Germinal center (tissue), 1 donor: ENCODE results near the gene SDS.

ENCODE experiments used
- DNase-seq: peaks from one replicate; pipeline ENCODE4 v3.0.0; 2012; ENCODE audit warnings: mixed read lengths, low spot score

SDS gene

GRCh38 chr12:113398346-113399290, 5.1 kb downstream of the SDS start:
- DNase-seq, result no peak

GRCh38 chr12:113397497-113398197, 6.0 kb downstream of the SDS start:
- DNase-seq, result no peak

- no peak for DNase-seq
Measured at GRCh38 chr12:113396828-113397496, 6.7 kb downstream of the SDS start.

- DNase-seq, result no peak
Measured at GRCh38 chr12:113396200-113396599, 7.5 kb downstream of the SDS start.

GRCh38 chr12:113395119-113395518, 8.6 kb downstream of the SDS start:
- DNase-seq, result no peak

GRCh38 chr12:113393749-113394148, 9.9 kb downstream of the SDS start:
- DNase-seq, result no peak

- DNase-seq, result no peak
Measured at GRCh38 chr12:113392988-113393579, 10.6 kb downstream of the SDS start.

- DNase-seq, result no peak
Measured at GRCh38 chr12:113392520-113392919, 11.2 kb downstream of the SDS start.

GRCh38 chr12:113391650-113392337, 11.9 kb downstream of the SDS start:
- no peak for DNase-seq

- DNase-seq, result no peak
Measured at GRCh38 chr12:113391145-113391544, 12.5 kb downstream of the SDS start.

GRCh38 chr12:113390064-113391043, 13.3 kb downstream of the SDS start:
- DNase-seq, result no peak

GRCh38 chr12:113388351-113388750, 15.3 kb downstream of the SDS start:
- no peak for DNase-seq

- DNase-seq, result no peak
Measured at GRCh38 chr12:113387631-113388030, 16.1 kb downstream of the SDS start.

- DNase-seq, result no peak
Measured at GRCh38 chr12:113386866-113387566, 16.7 kb downstream of the SDS start.

- no peak for DNase-seq
Measured at GRCh38 chr12:113385282-113385882, 18.3 kb downstream of the SDS start.

- no peak for DNase-seq
Measured at GRCh38 chr12:113384778-113385177, 18.9 kb downstream of the SDS start.

- no peak for DNase-seq
Measured at GRCh38 chr12:113382206-113382605, 21.5 kb downstream of the SDS start.

- DNase-seq, result no peak
Measured at GRCh38 chr12:113381220-113381619, 22.5 kb downstream of the SDS start.

GRCh38 chr12:113378291-113378690, 25.4 kb downstream of the SDS start:
- DNase-seq, result no peak
